HS-5 (cell line): ENCODE measurements around the gene LCNL1.
A peak's percentile ranks its signal among the peaks of the same experiment; 100 is the strongest.

Source experiments
- DNase-seq: peaks from one replicate; pipeline ENCODE4 v3.0.0-alpha.2; 2012; ENCODE audit warnings: low read depth

The LCNL1 gene

GRCh38 chr9:136982232-136983051, at the start of gene LCNL1:
LCNL1 (plus strand) TSS chr9:136982993; CDS start chr9:136983587, 594 bp downstream.
- DNase-seq: no peak

- DNase-seq: no peak
These were observed 48.5 kb upstream of the LCNL1 start for GRCh38 chr9:136934277-136934676.

- DNase-seq: no peak
These were observed 47.1 kb upstream of the LCNL1 start for GRCh38 chr9:136935651-136936050.

GRCh38 chr9:136936645-136937170, 46.1 kb upstream of the LCNL1 start:
- DNase-seq: no peak

- no peak for DNase-seq
These were observed 45.4 kb upstream of the LCNL1 start for GRCh38 chr9:136937186-136938001.

GRCh38 chr9:136939431-136939995, 43.3 kb upstream of the LCNL1 start:
- no peak for DNase-seq

GRCh38 chr9:136939996-136940525, 42.7 kb upstream of the LCNL1 start:
- DNase-seq: no peak

GRCh38 chr9:136940526-136941230, 42.1 kb upstream of the LCNL1 start:
- DNase-seq: no peak

- DNase-seq: no peak
These were observed 41.3 kb upstream of the LCNL1 start for GRCh38 chr9:136941231-136942111.

GRCh38 chr9:136942112-136942880, 40.5 kb upstream of the LCNL1 start:
- no peak for DNase-seq

- no peak for DNase-seq
These were observed 39.9 kb upstream of the LCNL1 start for GRCh38 chr9:136942881-136943230.

- no peak for DNase-seq
These were observed 39.2 kb upstream of the LCNL1 start for GRCh38 chr9:136943291-136944211.

- no peak for DNase-seq
These were observed 38.6 kb upstream of the LCNL1 start for GRCh38 chr9:136944212-136944518.

- DNase-seq: peak; percentile 59
These were observed 38.1 kb upstream of the LCNL1 start, which contains the start of the genes C8G and FBXW5 for GRCh38 chr9:136944519-136945332. C8G (plus strand) TSS chr9:136945243; CDS start chr9:136945321, 78 bp downstream. FBXW5 (minus strand) TSS chr9:136944738; CDS start chr9:136944083, 655 bp downstream.

GRCh38 chr9:136945333-136946227, 37.2 kb upstream of the LCNL1 start:
- no peak for DNase-seq

- no peak for DNase-seq
These were observed 36.4 kb upstream of the LCNL1 start for GRCh38 chr9:136946228-136947027.
